HG02642 (cell line): ENCODE data around the gene ASB7.
"Not testable (repeated sequence)": the region's sequence is repeated elsewhere in the genome, so short reads cannot be mapped to it uniquely, and the experiment has no call there.

Experiments
- ATAC-seq: cut with Tn5 transposase; IDR thresholded peaks from one replicate; pipeline ENCODE4 v1.9.1; 2021; ENCODE audit warnings: mild to moderate bottlenecking; ENCODE audit not compliant: unreplicated experiment, poor library complexity

Gene ASB7

GRCh38 chr15:100642950-100643338 lies 40.6 kb downstream of the ASB7 start:
- ATAC-seq: no peak

- no peak for ATAC-seq
Observed at GRCh38 chr15:100645671-100646070, 43.3 kb downstream of the ASB7 start.

GRCh38 chr15:100648951-100649350 lies 46.6 kb downstream of the ASB7 start:
- no peak for ATAC-seq

- no peak for ATAC-seq
Observed at GRCh38 chr15:100650685-100651084, 48.3 kb downstream of the ASB7 start.

- no peak for ATAC-seq
Observed at GRCh38 chr15:100651253-100651652, 48.9 kb downstream of the ASB7 start.

GRCh38 chr15:100652116-100652515 lies 49.7 kb downstream of the ASB7 start:
- ATAC-seq: no peak

GRCh38 chr15:100653608-100654007 lies 51.2 kb downstream of the ASB7 start:
- no peak for ATAC-seq

GRCh38 chr15:100658895-100659294 lies 56.5 kb downstream of the ASB7 start:
- ATAC-seq: no peak

- no peak for ATAC-seq
Observed at GRCh38 chr15:100661156-100661555, 58.8 kb downstream of the ASB7 start.

GRCh38 chr15:100663086-100663914 lies 60.9 kb downstream of the ASB7 start:
- ATAC-seq: no peak

GRCh38 chr15:100663915-100664281 lies 61.5 kb downstream of the ASB7 start:
- ATAC-seq: no peak

- ATAC-seq: no peak
Observed at GRCh38 chr15:100665570-100665969, 63.2 kb downstream of the ASB7 start.

GRCh38 chr15:100667405-100668347 lies 65.3 kb downstream of the ASB7 start:
- no peak for ATAC-seq

- ATAC-seq: no peak
Observed at GRCh38 chr15:100668348-100668745, 66.0 kb downstream of the ASB7 start.

GRCh38 chr15:100669260-100669659 lies 66.9 kb downstream of the ASB7 start:
- ATAC-seq: no peak

GRCh38 chr15:100670505-100671021 lies 68.2 kb downstream of the ASB7 start:
- no peak for ATAC-seq

GRCh38 chr15:100671124-100671680 lies 68.8 kb downstream of the ASB7 start:
- no peak for ATAC-seq

- no peak for ATAC-seq
Observed at GRCh38 chr15:100671858-100672543, 69.6 kb downstream of the ASB7 start.

- ATAC-seq: no peak
Observed at GRCh38 chr15:100672959-100673358, 70.6 kb downstream of the ASB7 start.

- ATAC-seq: not testable (repeated sequence)
Observed at GRCh38 chr15:100679151-100679550, 76.8 kb downstream of the ASB7 start.
